Trophoblast cell (in vitro differentiated cells and primary cell): ENCODE results near the gene PTPN9.
"Not testable (repeated sequence)": the region's sequence is repeated elsewhere in the genome, so short reads cannot be mapped to it uniquely, and the experiment has no call there.

Experiments
- DNase-seq, 2 donors: peaks; one replicate each; pipeline ENCODE4 v3.0.0-alpha.2; 2016
- H2AFZ ChIP-seq: 2 replicates; pipeline ENCODE4 v1.6.1; 2013; ENCODE audit warnings: low read length, moderate library complexity, mild to moderate bottlenecking; ENCODE audit not compliant: insufficient read depth, poor library complexity
- H2AK5ac ChIP-seq: 2 replicates; pipeline ENCODE4 v1.6.1; 2013; ENCODE audit warnings: mild to moderate bottlenecking, low read length
- H2BK120ac ChIP-seq: 2 replicates; pipeline ENCODE4 v1.6.1; 2013; ENCODE audit warnings: low read length, mild to moderate bottlenecking, moderate library complexity; ENCODE audit not compliant: insufficient read depth, poor library complexity
- H2BK12ac ChIP-seq: 2 replicates; pipeline ENCODE4 v1.6.1; 2013; ENCODE audit warnings: mild to moderate bottlenecking, low read length, moderate library complexity
- H2BK5ac ChIP-seq: 2 replicates; pipeline ENCODE4 v1.6.1; 2013; ENCODE audit warnings: low read length, low read depth, moderate library complexity, mild to moderate bottlenecking; ENCODE audit not compliant: poor library complexity
- H3K14ac ChIP-seq: 2 replicates; pipeline ENCODE4 v1.6.1; 2013; ENCODE audit warnings: mild to moderate bottlenecking, low read length
- H3K18ac ChIP-seq: 2 replicates; pipeline ENCODE4 v1.6.1; 2013; ENCODE audit warnings: mild to moderate bottlenecking, low read length
- H3K23ac ChIP-seq: 2 replicates; pipeline ENCODE4 v1.6.1; 2013; ENCODE audit warnings: low read length
- H3K27ac ChIP-seq: 2 replicates; pipeline ENCODE4 v1.5.1; 2013; ENCODE audit warnings: low read depth, mild to moderate bottlenecking, inconsistent platforms, low read length, moderate library complexity
- H3K27me3 ChIP-seq: 2 replicates; pipeline ENCODE4 v1.6.1; 2013; ENCODE audit warnings: inconsistent platforms, mild to moderate bottlenecking, low read length, moderate library complexity; ENCODE audit not compliant: insufficient read depth
- H3K36me3 ChIP-seq, 2 experiments: 1 replicate in 1 of 2; 2 replicates in 1 of 2; pipeline ENCODE4 v1.6.1; 2013; ENCODE audit warnings: low read length in 2 of 2, mild to moderate bottlenecking in 2 of 2, moderate library complexity in 1 of 2; ENCODE audit not compliant: insufficient read depth in 2 of 2, control insufficient read depth in 1 of 2
- H3K4ac ChIP-seq: 2 replicates; pipeline ENCODE4 v1.6.1; 2013; ENCODE audit warnings: low read depth, mild to moderate bottlenecking, low read length, moderate library complexity
- H3K4me1 ChIP-seq, 2 experiments: 1 replicate in 1 of 2; 2 replicates in 1 of 2; pipeline ENCODE4 v1.6.1; 2013; ENCODE audit warnings: low read length in 2 of 2, mild to moderate bottlenecking in 2 of 2, moderate library complexity in 1 of 2; ENCODE audit not compliant: insufficient read depth in 2 of 2, control insufficient read depth in 1 of 2
- H3K4me2 ChIP-seq: 2 replicates; pipeline ENCODE4 v1.6.1; 2013; ENCODE audit warnings: inconsistent platforms, mild to moderate bottlenecking, low read length, moderate library complexity
- H3K4me3 ChIP-seq: 2 replicates; pipeline ENCODE4 v1.5.1; 2013; ENCODE audit warnings: mild to moderate bottlenecking, low read depth, low read length, inconsistent platforms
- H3K79me1 ChIP-seq: one replicate; pipeline ENCODE4 v1.6.1; 2013; ENCODE audit warnings: low read length
- H3K79me2 ChIP-seq: 2 replicates; pipeline ENCODE4 v1.6.1; 2013; ENCODE audit warnings: low read length, mild to moderate bottlenecking; ENCODE audit not compliant: control insufficient read depth, insufficient read depth, poor library complexity
- H3K9ac ChIP-seq: 2 replicates; pipeline ENCODE4 v1.6.1; 2013; ENCODE audit warnings: mild to moderate bottlenecking, low read length
- H3K9me3 ChIP-seq: 2 replicates; pipeline ENCODE4 v1.6.1; 2013; ENCODE audit warnings: low read depth, mild to moderate bottlenecking, control low read depth, inconsistent platforms, low read length; ENCODE audit not compliant: insufficient read depth
- H4K12ac ChIP-seq: 2 replicates; pipeline ENCODE4 v1.6.1; 2013; ENCODE audit warnings: low read depth, mild to moderate bottlenecking, low read length, moderate library complexity
- H4K8ac ChIP-seq: 2 replicates; pipeline ENCODE4 v1.6.1; 2013; ENCODE audit warnings: low read depth, mild to moderate bottlenecking, low read length, moderate library complexity
- H4K91ac ChIP-seq: one replicate; pipeline ENCODE4 v1.6.1; 2013; ENCODE audit warnings: low read depth, mild to moderate bottlenecking, low read length, moderate library complexity
- WGBS: extraction: QIAGEN DNeasy Blood & Tissue Kit; methylation state at CpG from one replicate; pipeline ENCODE4 v1.1.7; 2013; ENCODE audit warnings: missing lambda C conversion rate; ENCODE audit not compliant: insufficient read length, insufficient coverage; ENCODE audit errors: extremely low coverage; 5-methylcytosine and 5-hydroxymethylcytosine counted together

PTPN9 gene

GRCh38 chr15:75450307-75451201, 128.6 kb downstream of the PTPN9 start:
- Histone ChIP-seq H3K4ac (peak overlapping the region; percentile 16), H3K27ac (peak overlapping the region; percentile 75), H3K4me1 (peaks cover 6 to 10% of the 10 kb centered on the region in 2 experiments), H2BK5ac (peak overlapping the region; percentile 37), H3K79me1 (peaks cover 25% of the 10 kb centered on the region), H3K79me2 (peaks cover 25% of the 10 kb centered on the region), H3K9ac (peak overlapping the region; percentile 30), H2BK12ac (no peak overlapping the region), H3K23ac (no peak overlapping the region), H3K18ac (peak overlapping the region; percentile 64), H2BK120ac (peak overlapping the region; percentile 3), H2AFZ (peak overlapping the region; percentile 62), H3K4me2 (peak overlapping the region; percentile 97), H4K8ac (peak overlapping the region; percentile 18), H3K4me3 (peak overlapping the region; percentile 91), H3K36me3 (peaks cover 0 to 2% of the 10 kb centered on the region in 2 experiments), H3K9me3 (no peaks in the 10 kb centered on the region), H3K27me3 (no peaks in the 10 kb centered on the region), H4K91ac (peak overlapping the region; percentile 5), H2AK5ac (peak overlapping the region; percentile 11), H3K14ac (peak overlapping the region; percentile 45), H4K12ac (no peak overlapping the region)
- WGBS, result no CpG with 5 or more reads among the region's 62 CpGs
- DNase-seq, result peak; percentile 86 to 93

- no peak overlapping the region for H2BK12ac ChIP-seq
- no peak overlapping the region for H2BK5ac ChIP-seq
- peaks cover 0 to 2% of the 10 kb centered on the region in 2 experiments for H3K36me3 ChIP-seq
- peaks cover 18% of the 10 kb centered on the region for H3K79me1 ChIP-seq
- H3K18ac ChIP-seq, result no peak overlapping the region
- no peak overlapping the region for H2AK5ac ChIP-seq
- H3K27ac ChIP-seq, result no peak overlapping the region
- H3K27me3 ChIP-seq, result no peaks in the 10 kb centered on the region
- no peak overlapping the region for H3K14ac ChIP-seq
- H3K4ac ChIP-seq, result peak overlapping the region; percentile 84
- H2BK120ac ChIP-seq, result no peak overlapping the region
- H3K9ac ChIP-seq, result no peak overlapping the region
- H4K91ac ChIP-seq, result no peak overlapping the region
- H4K8ac ChIP-seq, result no peak overlapping the region
- H3K4me2 ChIP-seq, result peak overlapping the region; percentile 97
- no peak overlapping the region for H3K4me3 ChIP-seq
- no peak overlapping the region for H3K23ac ChIP-seq
- peaks cover 6 to 10% of the 10 kb centered on the region in 2 experiments for H3K4me1 ChIP-seq
- WGBS, result no CpG with 5 or more reads among the region's 14 CpGs
- H3K9me3 ChIP-seq, result no peaks in the 10 kb centered on the region
- DNase-seq, result no peak
- H2AFZ ChIP-seq, result no peak overlapping the region
- H3K79me2 ChIP-seq, result peaks cover 19% of the 10 kb centered on the region
- no peak overlapping the region for H4K12ac ChIP-seq
Observed at GRCh38 chr15:75449585-75450306, 129.4 kb downstream of the PTPN9 start.

GRCh38 chr15:75448171-75448570, 130.9 kb downstream of the PTPN9 start:
- WGBS, result no CpG with 5 or more reads among the region's 13 CpGs
- not testable (repeated sequence) for H3K4me2 ChIP-seq

GRCh38 chr15:75446151-75446550, 133.0 kb downstream of the PTPN9 start:
- H3K79me2 ChIP-seq, result peaks cover 17% of the 10 kb centered on the region
- no peak overlapping the region for H2BK5ac ChIP-seq
- H3K9ac ChIP-seq, result no peak overlapping the region
- H4K91ac ChIP-seq, result no peak overlapping the region
- H4K12ac ChIP-seq, result no peak overlapping the region
- H2BK12ac ChIP-seq, result no peak overlapping the region
- H3K4ac ChIP-seq, result peak overlapping the region; percentile 93
- H3K18ac ChIP-seq, result no peak overlapping the region
- no peak overlapping the region for H3K27ac ChIP-seq
- no peaks in the 10 kb centered on the region for H3K27me3 ChIP-seq
- no peak overlapping the region for H4K8ac ChIP-seq
- H2AK5ac ChIP-seq, result no peak overlapping the region
- peak overlapping the region; percentile 46 for H3K23ac ChIP-seq
- no peaks in the 10 kb centered on the region for H3K9me3 ChIP-seq
- peaks cover 9 to 12% of the 10 kb centered on the region in 2 experiments for H3K36me3 ChIP-seq
- H2BK120ac ChIP-seq, result no peak overlapping the region
- peaks cover 3% of the 10 kb centered on the region for H3K79me1 ChIP-seq
- no peak overlapping the region for H2AFZ ChIP-seq
- peaks cover 2 to 4% of the 10 kb centered on the region in 2 experiments for H3K4me1 ChIP-seq
- no peak overlapping the region for H3K4me2 ChIP-seq
- DNase-seq, result peak in 1 of 2 donors; percentile 36
- no peak overlapping the region for H3K14ac ChIP-seq
- H3K4me3 ChIP-seq, result no peak overlapping the region
- WGBS, result no CpG with 5 or more reads among the region's 3 CpGs

More at GRCh38 chr15:75448171-75448570, 130.9 kb downstream of the PTPN9 start:
- not testable (repeated sequence) for H3K9ac ChIP-seq, H4K12ac ChIP-seq, H3K14ac ChIP-seq, H3K27ac ChIP-seq, H2AK5ac ChIP-seq, H2BK120ac ChIP-seq, H2AFZ ChIP-seq, H3K9me3 ChIP-seq, H3K4me3 ChIP-seq, H3K4me1 ChIP-seq, H3K27me3 ChIP-seq, H3K23ac ChIP-seq, H2BK5ac ChIP-seq, H4K91ac ChIP-seq, DNase-seq, H2BK12ac ChIP-seq, H3K18ac ChIP-seq, H3K36me3 ChIP-seq, H4K8ac ChIP-seq
- peaks cover 11% of the 10 kb centered on the region for H3K79me1 ChIP-seq
- H3K79me2 ChIP-seq, result peaks cover 18% of the 10 kb centered on the region
- peak overlapping the region; percentile 61 for H3K4ac ChIP-seq
